Measurements from ENCODE around the gene CACNG5.

- TF ChIP-seq CTCF (IDR thresholded peaks at IDR 0.05; ENCODE audit: insufficient read depth, low read depth, low read length) (no peak), EZH2 (IDR thresholded peaks at IDR 0.05; ENCODE audit: insufficient read depth, low read length) (no peak)
Measured at GRCh38 chr17:66932311-66932710, 97.4 kb downstream of the CACNG5 start.

All from astrocyte (in vitro differentiated cells and primary cell).